Glutamatergic neuron (in vitro differentiated cells): ENCODE measurements around the gene GCKR. TPM values are rescaled to one million over a fixed set of nuclear protein-coding genes. Genes with fewer than 3 reads are reported as not detected.

Source experiments
- DNase-seq: peaks from one replicate; pipeline ENCODE4 v3.0.0; 2022
- H3K27ac Mint-ChIP-seq: one replicate; pipeline ENCODE4 v1.8.0; 2020; ENCODE audit warnings: mild to moderate bottlenecking, mixed read lengths, inconsistent platforms; ENCODE audit not compliant: unreplicated experiment
- H3K27me3 Mint-ChIP-seq: one replicate; pipeline ENCODE4 v1.8.0; 2020; ENCODE audit warnings: mild to moderate bottlenecking, moderate library complexity, mixed read lengths, inconsistent platforms; ENCODE audit not compliant: unreplicated experiment
- H3K36me3 Mint-ChIP-seq: one replicate; pipeline ENCODE4 v1.8.0; 2020; ENCODE audit warnings: mild to moderate bottlenecking, mixed read lengths, inconsistent platforms; ENCODE audit not compliant: unreplicated experiment
- H3K4me1 Mint-ChIP-seq: one replicate; pipeline ENCODE4 v1.8.0; 2020; ENCODE audit warnings: mild to moderate bottlenecking, low read depth, mixed read lengths, inconsistent platforms; ENCODE audit not compliant: unreplicated experiment
- H3K4me3 Mint-ChIP-seq: one replicate; pipeline ENCODE4 v1.8.0; 2020; ENCODE audit warnings: mild to moderate bottlenecking, mixed read lengths, inconsistent platforms; ENCODE audit not compliant: unreplicated experiment
- H3K9me3 Mint-ChIP-seq: one replicate; pipeline ENCODE4 v1.8.0; 2020; ENCODE audit warnings: mild to moderate bottlenecking, moderate library complexity, mixed read lengths, inconsistent platforms; ENCODE audit not compliant: unreplicated experiment
- total RNA-seq: library from RNA; stranded (reverse); fragmentation: NEBNext Ultra II Directional; extraction: Animal tissue kit (Norgen Biotek cat#: 25700); gene quantifications from one replicate; pipeline ENCODE4 v1.2.1, GENCODE V29; 2021; ENCODE audit not compliant: unreplicated experiment
- TF ChIP-seq, protein P1 (sequence below): fragments of 200-600 bp; sonication (generic); IDR thresholded peaks from one replicate; pipeline ENCODE4 v1.5.0; 2021; ENCODE audit not compliant: partially characterized antibody, unreplicated experiment

Gene GCKR
- total RNA-seq, 1 donor from 2014 or later, result 0.61 TPM

DNA sequence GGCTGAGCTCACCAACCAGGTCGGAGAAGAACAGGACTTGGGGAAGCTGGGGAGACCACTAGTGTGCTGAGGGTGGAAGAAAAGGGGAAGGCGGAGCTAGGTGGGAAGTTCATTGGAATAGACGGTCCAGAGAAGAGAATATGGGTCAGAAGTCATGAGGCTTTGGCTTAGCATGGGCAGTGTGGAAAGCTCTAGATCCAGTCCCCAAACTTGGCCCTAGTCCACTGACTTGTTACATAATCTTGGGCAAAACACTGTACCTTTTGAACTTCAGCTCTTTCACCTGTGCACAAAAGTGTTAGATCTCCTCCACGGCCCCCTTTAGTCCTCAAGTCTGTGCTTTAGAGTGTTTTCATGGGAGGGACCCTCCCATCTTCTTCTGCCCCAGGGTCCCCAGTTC is 10.7 kb downstream of the GCKR start:
- TF ChIP-seq, protein P1, sequence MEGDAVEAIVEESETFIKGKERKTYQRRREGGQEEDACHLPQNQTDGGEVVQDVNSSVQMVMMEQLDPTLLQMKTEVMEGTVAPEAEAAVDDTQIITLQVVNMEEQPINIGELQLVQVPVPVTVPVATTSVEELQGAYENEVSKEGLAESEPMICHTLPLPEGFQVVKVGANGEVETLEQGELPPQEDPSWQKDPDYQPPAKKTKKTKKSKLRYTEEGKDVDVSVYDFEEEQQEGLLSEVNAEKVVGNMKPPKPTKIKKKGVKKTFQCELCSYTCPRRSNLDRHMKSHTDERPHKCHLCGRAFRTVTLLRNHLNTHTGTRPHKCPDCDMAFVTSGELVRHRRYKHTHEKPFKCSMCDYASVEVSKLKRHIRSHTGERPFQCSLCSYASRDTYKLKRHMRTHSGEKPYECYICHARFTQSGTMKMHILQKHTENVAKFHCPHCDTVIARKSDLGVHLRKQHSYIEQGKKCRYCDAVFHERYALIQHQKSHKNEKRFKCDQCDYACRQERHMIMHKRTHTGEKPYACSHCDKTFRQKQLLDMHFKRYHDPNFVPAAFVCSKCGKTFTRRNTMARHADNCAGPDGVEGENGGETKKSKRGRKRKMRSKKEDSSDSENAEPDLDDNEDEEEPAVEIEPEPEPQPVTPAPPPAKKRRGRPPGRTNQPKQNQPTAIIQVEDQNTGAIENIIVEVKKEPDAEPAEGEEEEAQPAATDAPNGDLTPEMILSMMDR, result no peak
- Mint-ChIP-seq H3K4me3 (no peak overlapping the region), H3K4me1 (no peaks in the 10 kb centered on the region), H3K27ac (no peak overlapping the region), H3K9me3 (no peaks in the 10 kb centered on the region), H3K36me3 (no peaks in the 10 kb centered on the region), H3K27me3 (no peaks in the 10 kb centered on the region)
- DNase-seq, result no peak

DNA sequence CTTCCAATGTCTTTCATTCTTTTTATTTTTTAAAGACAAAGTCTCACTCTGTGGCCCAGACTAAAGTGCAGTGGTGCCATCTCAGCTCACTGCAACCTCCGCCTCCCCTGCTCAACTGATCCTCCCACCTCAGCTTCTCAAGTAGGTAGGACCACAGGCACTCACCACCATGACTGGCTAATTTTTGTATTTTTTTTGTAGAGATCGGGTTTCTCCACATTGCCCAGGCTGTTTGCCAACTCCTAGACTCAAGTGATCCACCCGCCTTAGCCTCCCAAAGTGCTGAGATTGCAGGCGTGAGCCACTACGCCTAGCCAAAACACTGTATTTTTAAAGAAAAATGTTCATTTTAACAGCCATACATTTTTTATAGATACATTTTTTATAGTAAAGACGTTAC is 12.7 kb downstream of the GCKR start:
- no peaks in the 10 kb centered on the region for H3K4me1 Mint-ChIP-seq
- H3K9me3 Mint-ChIP-seq, result no peaks in the 10 kb centered on the region
- H3K4me3 Mint-ChIP-seq, result no peak overlapping the region
- no peak for DNase-seq
- H3K36me3 Mint-ChIP-seq, result no peaks in the 10 kb centered on the region
- TF ChIP-seq, protein P1, result no peak
- H3K27me3 Mint-ChIP-seq, result no peaks in the 10 kb centered on the region
- H3K27ac Mint-ChIP-seq, result no peak overlapping the region

DNA sequence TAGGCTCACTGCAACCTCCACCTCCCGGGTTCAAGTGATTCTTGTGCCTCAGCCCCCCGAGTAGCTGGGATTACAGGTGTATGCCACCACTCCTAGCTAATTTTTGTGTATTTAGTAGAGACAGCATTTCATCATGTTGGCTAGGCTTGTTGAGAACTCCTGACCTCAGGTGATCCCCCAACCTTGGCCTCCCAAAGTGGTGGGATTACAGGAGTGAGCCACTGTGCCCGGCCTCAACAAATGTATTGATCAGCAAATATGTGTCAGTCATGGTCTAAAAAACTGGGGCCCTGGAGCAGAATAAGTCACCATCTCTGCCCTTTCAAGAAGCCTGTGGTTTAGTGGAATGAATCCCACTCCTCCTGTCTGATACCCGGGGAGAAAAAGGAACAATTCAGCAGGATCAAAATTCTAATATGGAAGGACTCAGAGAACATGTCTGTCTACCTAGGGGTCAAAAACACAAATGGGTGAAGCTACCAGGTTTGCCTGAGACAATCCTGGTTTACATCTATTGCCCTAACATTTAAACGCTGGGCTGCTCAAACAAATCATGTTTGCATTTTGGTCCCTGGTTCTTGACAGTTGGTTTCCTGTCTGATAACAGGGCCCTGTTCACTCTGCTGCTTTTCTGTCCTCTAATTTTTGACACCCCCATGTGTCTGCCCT is 21.6 kb downstream of the GCKR start:
- Mint-ChIP-seq H3K9me3 (no peaks in the 10 kb centered on the region), H3K4me1 (no peaks in the 10 kb centered on the region), H3K27me3 (peaks cover 2% of the 10 kb centered on the region), H3K27ac (no peak overlapping the region), H3K36me3 (no peaks in the 10 kb centered on the region), H3K4me3 (no peak overlapping the region)
- TF ChIP-seq, protein P1, result no peak
- DNase-seq, result no peak

DNA sequence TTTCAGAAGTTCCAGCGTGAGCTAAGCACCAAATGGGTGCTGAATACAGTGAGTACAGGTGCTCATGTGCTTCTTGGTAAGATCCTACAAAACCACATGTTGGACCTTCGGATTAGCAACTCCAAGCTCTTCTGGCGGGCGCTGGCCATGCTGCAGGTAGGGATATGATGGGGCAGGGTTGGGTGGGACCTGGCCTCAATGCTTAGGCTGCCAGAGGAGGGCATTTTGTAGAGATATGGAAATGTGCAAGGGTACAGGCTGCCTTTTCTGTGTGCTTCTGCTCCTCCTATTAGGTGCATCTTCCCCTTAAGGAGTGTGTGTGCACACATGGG is 22.1 kb downstream of the GCKR start:
- DNase-seq, result no peak
- H3K27ac Mint-ChIP-seq, result no peak overlapping the region
- no peak overlapping the region for H3K4me3 Mint-ChIP-seq
- no peaks in the 10 kb centered on the region for H3K36me3 Mint-ChIP-seq
- H3K9me3 Mint-ChIP-seq, result no peaks in the 10 kb centered on the region
- TF ChIP-seq, protein P1, result no peak
- peaks cover 2% of the 10 kb centered on the region for H3K27me3 Mint-ChIP-seq
- H3K4me1 Mint-ChIP-seq, result no peaks in the 10 kb centered on the region

DNA sequence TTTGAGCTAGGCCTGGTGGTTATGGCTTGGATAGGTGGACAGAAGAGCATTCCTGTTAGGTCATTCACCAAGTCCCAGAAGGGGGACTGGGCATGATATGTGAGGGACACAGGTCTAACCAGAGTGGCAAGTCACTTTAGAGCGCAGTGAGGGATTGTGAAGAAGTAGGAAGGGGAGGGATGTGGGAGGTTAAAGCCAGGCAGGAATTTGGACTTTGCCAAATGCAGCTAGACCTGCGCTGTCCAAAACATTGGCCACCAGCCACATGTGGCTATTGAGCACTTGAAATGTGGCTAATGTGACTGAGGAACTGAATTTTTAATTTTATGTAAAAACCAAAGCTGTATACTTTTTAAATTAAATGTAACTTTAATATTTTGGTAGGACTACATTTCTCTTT is 23.7 kb downstream of the GCKR start:
- Mint-ChIP-seq H3K27ac (no peak overlapping the region), H3K4me1 (no peaks in the 10 kb centered on the region), H3K9me3 (peaks cover under 1% of the 10 kb centered on the region), H3K27me3 (peaks cover 2% of the 10 kb centered on the region), H3K4me3 (no peak overlapping the region), H3K36me3 (no peaks in the 10 kb centered on the region)
- no peak for DNase-seq
- TF ChIP-seq, protein P1, result no peak
